ENCODE results near the gene SELPLG.
"Not testable (repeated sequence)": the region's sequence is repeated elsewhere in the genome, so short reads cannot be mapped to it uniquely, and the experiment has no call there.

SELPLG gene

GRCh38 chr12:108586306-108586705 is 47.4 kb downstream of the SELPLG start:
- no peak for DNase-seq

- DNase-seq = no peak
These were observed 47.8 kb downstream of the SELPLG start for GRCh38 chr12:108585864-108586263.

GRCh38 chr12:108584456-108585065 is 49.1 kb downstream of the SELPLG start:
- no peak for DNase-seq

GRCh38 chr12:108583991-108584390 is 49.7 kb downstream of the SELPLG start:
- DNase-seq = no peak

- no peak for DNase-seq
These were observed 50.5 kb downstream of the SELPLG start for GRCh38 chr12:108582978-108583770.

- no peak for DNase-seq
These were observed 51.2 kb downstream of the SELPLG start for GRCh38 chr12:108582509-108582908.

GRCh38 chr12:108581311-108582227 is 52.1 kb downstream of the SELPLG start:
- no peak for DNase-seq

GRCh38 chr12:108580531-108580930 is 53.2 kb downstream of the SELPLG start:
- DNase-seq = no peak

- DNase-seq = no peak
These were observed 54.9 kb downstream of the SELPLG start for GRCh38 chr12:108578813-108579212.

GRCh38 chr12:108578264-108578663 is 55.4 kb downstream of the SELPLG start:
- no peak for DNase-seq

- no peak for DNase-seq
These were observed 56.2 kb downstream of the SELPLG start for GRCh38 chr12:108577458-108577857.

GRCh38 chr12:108576660-108577234 is 56.9 kb downstream of the SELPLG start:
- no peak for DNase-seq

- DNase-seq = no peak
These were observed 58.3 kb downstream of the SELPLG start for GRCh38 chr12:108575199-108575912.

GRCh38 chr12:108574276-108574675 is 59.4 kb downstream of the SELPLG start:
- not testable (repeated sequence) for DNase-seq

GRCh38 chr12:108573317-108573716 is 60.4 kb downstream of the SELPLG start:
- no peak for DNase-seq

- DNase-seq = no peak
These were observed 61.4 kb downstream of the SELPLG start for GRCh38 chr12:108572166-108572790.

Data from activated CD4-positive, CD25-positive, alpha-beta regulatory T cell treated with anti-CD3 and anti-CD28 coated beads, Interleukin-2, amount 50 U/mL, for 72 hours (primary cell).